Left ventricle myocardium inferior (tissue), 1 donor: Measurements from ENCODE around the gene NELFCD. TPM values are rescaled to one million over a fixed set of nuclear protein-coding genes. Genes with fewer than 3 reads are reported as not detected.

Experiments
- DNase-seq: peaks from one replicate; pipeline ENCODE4 v3.0.0-alpha.2; 2020
- H3K27ac ChIP-seq: fragments of 200-600 bp; replicated peaks from 2 replicates; pipeline ENCODE4 v1.8.0; 2021
- H3K27me3 ChIP-seq: fragments of 200-600 bp; 2 replicates; pipeline ENCODE4 v1.8.0; 2021; ENCODE audit warnings: low read depth
- H3K36me3 ChIP-seq: fragments of 200-600 bp; 2 replicates; pipeline ENCODE4 v1.8.0; 2021
- H3K4me1 ChIP-seq: fragments of 200-600 bp; 2 replicates; pipeline ENCODE4 v1.8.0; 2021
- H3K4me3 ChIP-seq: fragments of 200-600 bp; 2 replicates; pipeline ENCODE4 v1.8.0; 2021; ENCODE audit warnings: mild to moderate bottlenecking, moderate library complexity
- H3K9me3 ChIP-seq: fragments of 200-600 bp; replicated peaks from 2 replicates; pipeline ENCODE4 v1.8.0; 2021
- intact Hi-C: fragments of 100-400 bp; cut with micrococcal nuclease; formaldehyde crosslinking; loops from one replicate; pipeline ENCODE4 v1.11.0; 2022
- total RNA-seq: library from RNA; stranded (reverse); fragmentation: NEBNext Ultra II Directional; extraction: Animal tissue kit (Norgen Biotek cat#: 25700); gene quantifications from one replicate; pipeline ENCODE4 v1.2.1, GENCODE V29; 2021
- TF ChIP-seq, protein P1 (sequence below): fragments of 200-600 bp; IDR thresholded peaks from 2 replicates; pipeline ENCODE4 v1.8.0; 2021; ENCODE audit warnings: antibody characterized with exemption, mild to moderate bottlenecking, borderline replicate concordance
- donor health status: DM: no; HTN: yes; CAD: no; lungs with severe emphysema.

NELFCD gene
- total RNA-seq, 1 donor from 2014 or later: 30.4 TPM

DNA sequence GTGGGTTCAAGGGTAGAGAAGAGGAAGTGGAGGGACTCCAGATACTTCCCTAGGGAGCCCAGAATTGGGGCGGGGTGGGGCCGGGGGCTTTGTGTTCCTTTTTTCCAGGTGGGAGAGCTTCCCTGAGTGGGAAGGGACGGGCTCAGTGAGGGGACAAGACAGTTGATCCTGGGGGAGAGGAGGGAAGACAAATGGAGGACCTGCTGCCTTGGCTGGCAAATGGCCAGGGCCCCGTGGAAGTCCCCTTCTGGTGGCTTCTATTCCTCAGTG, 23.4 kb downstream of the NELFCD start:
- Histone ChIP-seq H3K4me3 (peak overlapping the region; percentile 96), H3K9me3 (no peaks in the 10 kb centered on the region), H3K27me3 (no peaks in the 10 kb centered on the region), H3K4me1 (peaks cover 51% of the 10 kb centered on the region), H3K27ac (peak overlapping the region; percentile 89), H3K36me3 (peaks cover 26% of the 10 kb centered on the region)
- intact Hi-C loops: no loop called here
- DNase-seq: peak; percentile 61
- TF ChIP-seq, protein P1, sequence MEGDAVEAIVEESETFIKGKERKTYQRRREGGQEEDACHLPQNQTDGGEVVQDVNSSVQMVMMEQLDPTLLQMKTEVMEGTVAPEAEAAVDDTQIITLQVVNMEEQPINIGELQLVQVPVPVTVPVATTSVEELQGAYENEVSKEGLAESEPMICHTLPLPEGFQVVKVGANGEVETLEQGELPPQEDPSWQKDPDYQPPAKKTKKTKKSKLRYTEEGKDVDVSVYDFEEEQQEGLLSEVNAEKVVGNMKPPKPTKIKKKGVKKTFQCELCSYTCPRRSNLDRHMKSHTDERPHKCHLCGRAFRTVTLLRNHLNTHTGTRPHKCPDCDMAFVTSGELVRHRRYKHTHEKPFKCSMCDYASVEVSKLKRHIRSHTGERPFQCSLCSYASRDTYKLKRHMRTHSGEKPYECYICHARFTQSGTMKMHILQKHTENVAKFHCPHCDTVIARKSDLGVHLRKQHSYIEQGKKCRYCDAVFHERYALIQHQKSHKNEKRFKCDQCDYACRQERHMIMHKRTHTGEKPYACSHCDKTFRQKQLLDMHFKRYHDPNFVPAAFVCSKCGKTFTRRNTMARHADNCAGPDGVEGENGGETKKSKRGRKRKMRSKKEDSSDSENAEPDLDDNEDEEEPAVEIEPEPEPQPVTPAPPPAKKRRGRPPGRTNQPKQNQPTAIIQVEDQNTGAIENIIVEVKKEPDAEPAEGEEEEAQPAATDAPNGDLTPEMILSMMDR: no peak

- TF ChIP-seq, protein P1: no peak
- H3K27me3 ChIP-seq: no peaks in the 10 kb centered on the region
- peaks cover 55% of the 10 kb centered on the region for H3K4me1 ChIP-seq
- DNase-seq: peak; percentile 61
- peaks cover 21% of the 10 kb centered on the region for H3K36me3 ChIP-seq
- H3K27ac ChIP-seq: peak overlapping the region; percentile 89
- no peaks in the 10 kb centered on the region for H3K9me3 ChIP-seq
- intact Hi-C loops: no loop called here
- H3K4me3 ChIP-seq: peak overlapping the region; percentile 96
Observed at GRCh38 chr20:59004763-59005522, 23.9 kb downstream of the NELFCD start.

GRCh38 chr20:59005523-59006166, 24.6 kb downstream of the NELFCD start:
- H3K27me3 ChIP-seq: no peaks in the 10 kb centered on the region
- TF ChIP-seq, protein P1: no peak
- peak overlapping the region; percentile 89 for H3K27ac ChIP-seq
- H3K4me3 ChIP-seq: peak overlapping the region; percentile 96
- DNase-seq: no peak
- H3K4me1 ChIP-seq: peaks cover 62% of the 10 kb centered on the region
- no peaks in the 10 kb centered on the region for H3K9me3 ChIP-seq
- H3K36me3 ChIP-seq: peaks cover 15% of the 10 kb centered on the region
- intact Hi-C loops: no loop called here

- Histone ChIP-seq H3K27ac (peak overlapping the region; percentile 89), H3K27me3 (no peaks in the 10 kb centered on the region), H3K36me3 (peaks cover 8% of the 10 kb centered on the region), H3K4me3 (peak overlapping the region; percentile 96), H3K4me1 (peaks cover 69% of the 10 kb centered on the region), H3K9me3 (no peaks in the 10 kb centered on the region)
- DNase-seq: no peak
- TF ChIP-seq, protein P1: no peak
- intact Hi-C loops: no loop called here
Observed at GRCh38 chr20:59006167-59006863, 25.3 kb downstream of the NELFCD start.

- intact Hi-C loops: no loop called here
- H3K4me3 ChIP-seq: peak within 1 kb of the TSS; percentile 96
- DNase-seq: peak; percentile 81
- H3K27me3 ChIP-seq: no peaks in the 10 kb centered on the region
- H3K27ac ChIP-seq: peak within 1 kb of the TSS; percentile 89
- peaks cover 74% of the 10 kb centered on the region for H3K4me1 ChIP-seq
- peaks cover under 1% of the 10 kb centered on the region for H3K36me3 ChIP-seq
- TF ChIP-seq, protein P1: no peak
- no peaks in the 10 kb centered on the region for H3K9me3 ChIP-seq
Observed at GRCh38 chr20:59006864-59007664, 26.0 kb downstream of the NELFCD start, which contains the start of gene CTSZ. Gene CTSZ, minus strand, starts transcription at chr20:59007254. Its CDS starts 126 bp downstream, at chr20:59007128.
